ENCODE results near the gene CLK2. TPM values are rescaled to one million over a fixed set of nuclear protein-coding genes. Genes with fewer than 3 reads are reported as not detected.
"Not testable (repeated sequence)": the region's sequence is repeated elsewhere in the genome, so short reads cannot be mapped to it uniquely, and the experiment has no call there.

Gene CLK2
- total RNA-seq, 4 donors from 2014 or later: 14.4 to 51.4 (median 32.9) TPM

DNA sequence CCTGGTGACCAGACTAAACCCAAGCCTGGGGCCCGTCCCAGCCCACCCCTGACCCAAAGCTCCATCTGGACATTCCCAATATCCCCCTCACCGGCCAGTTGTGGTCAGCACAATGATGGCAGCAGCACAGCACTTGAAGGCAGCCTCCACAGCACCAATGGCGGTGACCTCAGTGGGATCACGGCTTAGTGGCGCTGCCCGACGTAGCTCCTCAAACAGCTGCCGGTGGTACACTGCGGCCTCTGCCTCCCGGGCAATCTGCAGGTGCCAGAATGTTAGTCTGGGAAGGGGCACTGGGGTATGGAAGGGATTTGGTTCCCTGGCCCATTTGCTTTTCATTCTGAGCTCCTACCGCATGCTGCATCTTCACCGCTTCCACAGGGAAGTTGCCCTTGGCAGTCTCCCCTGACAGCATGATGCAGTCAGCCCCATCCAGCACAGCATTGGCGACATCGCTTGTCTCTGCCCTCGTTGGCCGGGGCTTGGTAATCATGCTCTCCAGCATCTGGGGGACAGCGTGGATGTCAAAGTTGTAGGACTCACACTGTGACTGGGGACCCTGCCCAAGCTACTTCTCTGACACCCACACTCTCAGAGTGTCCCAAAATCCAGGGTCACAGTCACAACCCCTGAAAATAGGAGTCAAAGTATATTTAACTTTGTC, 19.9 kb upstream of the CLK2 start:
- no peak for TF ChIP-seq POLR2AphosphoS5 (IDR thresholded peaks at IDR 0.05)
- TF ChIP-seq, protein P1, sequence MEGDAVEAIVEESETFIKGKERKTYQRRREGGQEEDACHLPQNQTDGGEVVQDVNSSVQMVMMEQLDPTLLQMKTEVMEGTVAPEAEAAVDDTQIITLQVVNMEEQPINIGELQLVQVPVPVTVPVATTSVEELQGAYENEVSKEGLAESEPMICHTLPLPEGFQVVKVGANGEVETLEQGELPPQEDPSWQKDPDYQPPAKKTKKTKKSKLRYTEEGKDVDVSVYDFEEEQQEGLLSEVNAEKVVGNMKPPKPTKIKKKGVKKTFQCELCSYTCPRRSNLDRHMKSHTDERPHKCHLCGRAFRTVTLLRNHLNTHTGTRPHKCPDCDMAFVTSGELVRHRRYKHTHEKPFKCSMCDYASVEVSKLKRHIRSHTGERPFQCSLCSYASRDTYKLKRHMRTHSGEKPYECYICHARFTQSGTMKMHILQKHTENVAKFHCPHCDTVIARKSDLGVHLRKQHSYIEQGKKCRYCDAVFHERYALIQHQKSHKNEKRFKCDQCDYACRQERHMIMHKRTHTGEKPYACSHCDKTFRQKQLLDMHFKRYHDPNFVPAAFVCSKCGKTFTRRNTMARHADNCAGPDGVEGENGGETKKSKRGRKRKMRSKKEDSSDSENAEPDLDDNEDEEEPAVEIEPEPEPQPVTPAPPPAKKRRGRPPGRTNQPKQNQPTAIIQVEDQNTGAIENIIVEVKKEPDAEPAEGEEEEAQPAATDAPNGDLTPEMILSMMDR (IDR thresholded peaks at IDR 0.05): no peak
- no peak for TF ChIP-seq POLR2A (IDR thresholded peaks at IDR 0.05)
- no peak for TF ChIP-seq EP300 (IDR thresholded peaks at IDR 0.05)
- no peaks in the 10 kb centered on the region for H3K9me3 ChIP-seq
- no peaks in the 10 kb centered on the region for H3K36me3 ChIP-seq
- H3K4me1 ChIP-seq: peaks cover 0 to 15% (median 2%) of the 10 kb centered on the region in 3 donors
- H3K4me3 ChIP-seq: no peak overlapping the region
- ATAC-seq: no peak
- 89 to 90% methylated on average over 3 to 6 of the region's 17 CpGs for WGBS, 2 donors (ENCODE audit: low coverage in 1 of 2)
- H3K27me3 ChIP-seq: peaks cover 47% of the 10 kb centered on the region
- H3K27ac ChIP-seq: no peak overlapping the region

DNA sequence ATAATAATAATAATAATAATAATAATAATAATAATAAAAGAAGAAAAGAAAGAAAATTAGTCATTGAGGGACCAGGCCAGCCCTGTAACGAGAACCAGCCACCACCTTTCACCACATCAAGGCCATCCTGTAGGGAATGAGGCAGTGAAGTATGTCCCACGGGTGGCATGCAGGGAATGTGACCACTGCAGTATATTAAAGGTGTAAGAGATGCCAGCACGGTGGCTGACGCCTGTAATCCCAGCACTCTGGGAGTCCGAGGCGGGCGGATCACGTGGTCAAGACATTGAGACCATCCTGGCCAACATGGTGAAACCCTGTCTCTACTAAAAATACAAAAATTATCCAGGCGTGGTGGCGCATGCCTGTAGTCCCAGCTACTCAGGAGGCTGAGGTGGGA, 17.7 kb upstream of the CLK2 start:
- not testable (repeated sequence) for H3K27ac ChIP-seq, H3K36me3 ChIP-seq, ATAC-seq, H3K4me3 ChIP-seq, H3K9me3 ChIP-seq
- peaks cover 30% of the 10 kb centered on the region for H3K27me3 ChIP-seq
- peaks cover 0 to 15% (median 2%) of the 10 kb centered on the region in 3 donors for H3K4me1 ChIP-seq
- 60 to 69% methylated on average over 3 to 8 of the region's 10 CpGs for WGBS, 2 donors (ENCODE audit: low coverage in 1 of 2)

DNA sequence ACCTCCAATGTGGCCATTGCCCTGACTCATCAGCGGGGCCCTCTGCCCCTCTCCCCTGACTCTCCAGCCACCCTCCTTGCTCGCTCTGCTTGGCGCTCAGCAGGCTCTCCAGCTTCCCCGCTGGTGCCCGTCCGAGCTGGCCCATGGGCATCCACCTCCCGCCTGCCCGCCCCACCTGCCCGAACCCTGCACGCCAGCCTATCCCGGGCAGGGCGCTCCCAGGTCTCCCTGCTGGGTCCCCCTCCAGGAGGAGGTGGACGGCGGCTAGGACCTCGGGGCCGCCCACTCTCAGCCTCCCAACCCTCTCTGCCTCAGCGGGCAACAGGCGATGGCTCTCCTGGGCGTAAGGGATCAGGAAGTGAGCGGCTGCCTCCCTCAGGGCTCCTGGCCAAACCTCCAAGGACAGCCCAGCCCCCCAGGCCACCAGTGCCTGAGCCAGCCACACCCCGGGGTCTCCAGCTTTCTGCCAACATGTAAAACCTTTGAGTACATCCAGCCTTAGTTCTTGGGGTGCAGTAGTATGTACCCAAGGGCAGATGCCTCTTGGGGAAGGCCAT, 14.8 kb upstream of the CLK2 start:
- TF ChIP-seq POLR2AphosphoS5 (IDR thresholded peaks at IDR 0.05) (no peak), POLR2A (IDR thresholded peaks at IDR 0.05) (no peak)
- TF ChIP-seq, protein P1 (IDR thresholded peaks at IDR 0.05): no peak
- Histone ChIP-seq H3K4me1 (no peaks in the 10 kb centered on the region), H3K36me3 (peaks cover 0 to 6% of the 10 kb centered on the region in 2 donors), H3K9me3 (no peaks in the 10 kb centered on the region), H3K27ac (no peak overlapping the region), H3K27me3 (peaks cover 1% of the 10 kb centered on the region), H3K4me3 (no peak overlapping the region)
- WGBS, 2 donors (ENCODE audit: low coverage in 1 of 2): 100% methylated on average over 1 of the region's 21 CpGs
- no peak for ATAC-seq

DNA sequence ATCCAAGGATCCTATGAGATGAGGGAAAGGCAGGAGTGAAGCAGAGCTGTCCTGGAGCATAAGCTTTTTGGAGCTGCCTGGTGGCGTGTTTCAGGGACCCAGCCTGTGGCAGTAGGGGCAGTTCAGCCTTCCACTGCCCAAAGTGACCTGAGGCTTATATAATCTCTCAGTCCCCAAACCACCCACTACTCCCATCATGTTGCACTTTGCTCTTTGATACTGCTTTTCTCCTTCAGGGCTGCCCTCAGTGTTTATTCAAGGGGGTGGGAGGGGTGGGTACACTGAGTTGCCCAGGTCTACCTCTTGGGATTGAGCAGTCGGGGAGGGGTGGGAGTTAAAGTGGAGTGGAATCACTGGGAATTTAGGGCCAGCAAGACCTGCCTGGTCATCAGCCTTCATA, 13.2 kb upstream of the CLK2 start:
- WGBS, 2 donors (ENCODE audit: low coverage in 1 of 2): no CpG with 5 or more reads among the region's 2 CpGs
- no peak overlapping the region for H3K27ac ChIP-seq
- H3K27me3 ChIP-seq: no peaks in the 10 kb centered on the region
- no peaks in the 10 kb centered on the region for H3K9me3 ChIP-seq
- no peak for TF ChIP-seq POLR2AphosphoS5 (IDR thresholded peaks at IDR 0.05)
- TF ChIP-seq POLR2A (IDR thresholded peaks at IDR 0.05): no peak
- TF ChIP-seq, protein P1 (IDR thresholded peaks at IDR 0.05): no peak
- no peak for TF ChIP-seq EP300 (IDR thresholded peaks at IDR 0.05)
- no peak for ATAC-seq
- H3K36me3 ChIP-seq: peaks cover 0 to 13% of the 10 kb centered on the region in 2 donors
- H3K4me1 ChIP-seq: no peaks in the 10 kb centered on the region
- no peak overlapping the region for H3K4me3 ChIP-seq

DNA sequence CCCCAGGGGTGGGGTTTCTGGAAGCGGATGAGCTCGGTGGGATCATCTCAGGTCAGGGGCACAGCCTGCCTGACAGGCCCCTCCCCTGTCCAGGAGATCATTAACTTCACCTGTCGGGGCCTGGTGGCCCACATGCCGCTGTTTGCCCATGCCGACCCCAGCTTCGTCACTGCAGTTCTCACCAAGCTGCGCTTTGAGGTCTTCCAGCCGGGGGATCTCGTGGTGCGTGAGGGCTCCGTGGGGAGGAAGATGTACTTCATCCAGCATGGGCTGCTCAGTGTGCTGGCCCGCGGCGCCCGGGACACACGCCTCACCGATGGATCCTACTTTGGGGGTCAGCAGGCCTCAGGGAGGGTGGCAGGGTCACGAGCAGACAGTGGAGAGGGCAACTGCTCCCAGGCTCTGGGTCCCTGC, 12.3 kb upstream of the CLK2 start:
- no peak for ATAC-seq
- Histone ChIP-seq H3K4me1 (no peaks in the 10 kb centered on the region), H3K9me3 (no peaks in the 10 kb centered on the region), H3K4me3 (no peak overlapping the region), H3K27me3 (no peaks in the 10 kb centered on the region), H3K27ac (no peak overlapping the region), H3K36me3 (peaks cover 0 to 13% of the 10 kb centered on the region in 2 donors)
- TF ChIP-seq, protein P1 (IDR thresholded peaks at IDR 0.05): no peak
- TF ChIP-seq EP300 (IDR thresholded peaks at IDR 0.05) (no peak), POLR2A (IDR thresholded peaks at IDR 0.05) (no peak), POLR2AphosphoS5 (IDR thresholded peaks at IDR 0.05) (no peak)
- 89 to 93% methylated on average over 3 to 4 of the region's 18 CpGs for WGBS, 2 donors (ENCODE audit: low coverage in 1 of 2)
